ENCODE results near the gene PCP4L1.

DNA sequence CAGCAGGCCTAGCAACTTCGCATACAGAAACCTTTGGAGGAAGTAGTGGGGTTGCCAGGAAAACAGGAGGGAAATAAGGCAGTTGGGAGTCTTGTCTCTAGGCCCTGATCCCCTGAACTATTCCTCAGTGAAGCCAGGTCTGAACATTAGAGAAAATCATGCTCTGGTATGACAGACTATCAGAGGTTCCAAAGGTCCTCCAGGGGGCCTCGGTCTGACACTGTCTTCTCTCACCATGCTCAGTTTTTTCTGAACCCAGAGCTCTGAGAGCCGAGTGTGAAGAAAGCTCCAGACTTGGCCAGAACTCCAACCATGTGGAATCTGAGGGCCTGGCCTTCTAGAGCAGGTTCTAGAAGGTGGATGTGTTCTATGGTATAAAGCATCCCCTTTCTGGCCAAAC, 28.6 kb upstream of the PCP4L1 start:
- TF ChIP-seq, protein P1, sequence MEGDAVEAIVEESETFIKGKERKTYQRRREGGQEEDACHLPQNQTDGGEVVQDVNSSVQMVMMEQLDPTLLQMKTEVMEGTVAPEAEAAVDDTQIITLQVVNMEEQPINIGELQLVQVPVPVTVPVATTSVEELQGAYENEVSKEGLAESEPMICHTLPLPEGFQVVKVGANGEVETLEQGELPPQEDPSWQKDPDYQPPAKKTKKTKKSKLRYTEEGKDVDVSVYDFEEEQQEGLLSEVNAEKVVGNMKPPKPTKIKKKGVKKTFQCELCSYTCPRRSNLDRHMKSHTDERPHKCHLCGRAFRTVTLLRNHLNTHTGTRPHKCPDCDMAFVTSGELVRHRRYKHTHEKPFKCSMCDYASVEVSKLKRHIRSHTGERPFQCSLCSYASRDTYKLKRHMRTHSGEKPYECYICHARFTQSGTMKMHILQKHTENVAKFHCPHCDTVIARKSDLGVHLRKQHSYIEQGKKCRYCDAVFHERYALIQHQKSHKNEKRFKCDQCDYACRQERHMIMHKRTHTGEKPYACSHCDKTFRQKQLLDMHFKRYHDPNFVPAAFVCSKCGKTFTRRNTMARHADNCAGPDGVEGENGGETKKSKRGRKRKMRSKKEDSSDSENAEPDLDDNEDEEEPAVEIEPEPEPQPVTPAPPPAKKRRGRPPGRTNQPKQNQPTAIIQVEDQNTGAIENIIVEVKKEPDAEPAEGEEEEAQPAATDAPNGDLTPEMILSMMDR (IDR thresholded peaks at IDR 0.05) = no peak
- TF ChIP-seq POLR2AphosphoS2 (conservative IDR thresholded peaks at IDR 0.05; ENCODE audit: low read length) (no peak), CEBPB (IDR thresholded peaks at IDR 0.05) (no peak), NR3C1 (IDR thresholded peaks at IDR 0.05) (no peak), EP300 (IDR thresholded peaks at IDR 0.05) (no peak), POLR2A (IDR thresholded peaks at IDR 0.05; ENCODE audit: low read length) (no peak), RCOR1 (IDR thresholded peaks at IDR 0.05; ENCODE audit: low read depth, low read length) (no peak), RAD21 (conservative IDR thresholded peaks at IDR 0.05 in 1 of 2, IDR thresholded peaks at IDR 0.05 in 1 of 2) (no peak), CHD4 (IDR thresholded peaks at IDR 0.05; ENCODE audit: borderline replicate concordance) (no peak), FOSL2 (IDR thresholded peaks at IDR 0.05) (no peak), FOSL2 (CRISPR knock-in tag; IDR thresholded peaks at IDR 0.05) (no peak)

Data from A549 (cell line).